ENCODE measurements around the gene FNBP1.
"Not testable (repeated sequence)": the region's sequence is repeated elsewhere in the genome, so short reads cannot be mapped to it uniquely, and the experiment has no call there.

FNBP1 gene

GRCh38 chr9:129898185-129898584 lies 144.8 kb downstream of the FNBP1 start:
- H3K4me3 ChIP-seq (ENCODE audit: low read depth, low read length), result no peak overlapping the region
- H3K27me3 ChIP-seq (ENCODE audit: control insufficient read depth, insufficient read depth, low read length), result no peaks in the 10 kb centered on the region
- H3K9ac ChIP-seq (ENCODE audit: low read depth, low read length), result no peak overlapping the region
- peaks cover 31% of the 10 kb centered on the region; the same call in 1 of the 2 replicates for H3K36me3 ChIP-seq (ENCODE audit: control insufficient read depth, insufficient read depth, low read length)
- H3K27ac ChIP-seq (ENCODE audit: low read depth, low read length), result no peak overlapping the region
- no peaks in the 10 kb centered on the region for H3K9me3 ChIP-seq (ENCODE audit: control insufficient read depth, insufficient read depth, low read length)
- no peaks in the 10 kb centered on the region for H3K4me1 ChIP-seq (ENCODE audit: control insufficient read depth, insufficient read depth, low read length)

DNA sequence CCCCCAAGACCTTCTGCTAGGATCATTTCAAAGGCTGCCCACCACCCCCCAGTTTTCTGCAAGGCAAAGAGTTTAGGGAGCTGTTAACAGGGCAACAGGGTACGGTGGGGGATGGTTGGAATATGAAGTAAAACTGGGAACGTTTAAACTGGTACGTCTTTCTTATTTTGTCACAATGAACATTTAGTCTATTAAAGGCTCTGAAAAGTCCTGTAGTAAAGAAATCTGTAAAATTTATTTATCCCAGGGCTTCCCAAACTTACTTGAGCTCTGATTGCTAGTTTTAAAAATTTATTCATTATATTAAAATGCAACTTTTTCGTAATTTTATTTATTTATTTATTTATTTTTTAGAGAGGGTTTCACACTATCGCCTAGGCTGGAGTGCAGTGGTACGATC lies 145.7 kb downstream of the FNBP1 start:
- Histone ChIP-seq H3K9ac (ENCODE audit: low read depth, low read length) (no peak overlapping the region), H3K4me3 (ENCODE audit: low read depth, low read length) (no peak overlapping the region), H3K36me3 (ENCODE audit: control insufficient read depth, insufficient read depth, low read length) (peaks cover 24% of the 10 kb centered on the region; the same call in 1 of the 2 replicates), H3K27ac (ENCODE audit: low read depth, low read length) (no peak overlapping the region), H3K27me3 (ENCODE audit: control insufficient read depth, insufficient read depth, low read length) (no peaks in the 10 kb centered on the region), H3K4me1 (ENCODE audit: control insufficient read depth, insufficient read depth, low read length) (no peaks in the 10 kb centered on the region), H3K9me3 (ENCODE audit: control insufficient read depth, insufficient read depth, low read length) (no peaks in the 10 kb centered on the region)

GRCh38 chr9:129895376-129896268 lies 147.4 kb downstream of the FNBP1 start:
- Histone ChIP-seq H3K4me3 (ENCODE audit: low read depth, low read length) (no peak overlapping the region), H3K36me3 (ENCODE audit: control insufficient read depth, insufficient read depth, low read length) (peaks cover 18% of the 10 kb centered on the region; the same call in 1 of the 2 replicates), H3K27ac (ENCODE audit: low read depth, low read length) (no peak overlapping the region), H3K27me3 (ENCODE audit: control insufficient read depth, insufficient read depth, low read length) (no peaks in the 10 kb centered on the region), H3K4me1 (ENCODE audit: control insufficient read depth, insufficient read depth, low read length) (no peaks in the 10 kb centered on the region), H3K9ac (ENCODE audit: low read depth, low read length) (no peak overlapping the region), H3K9me3 (ENCODE audit: control insufficient read depth, insufficient read depth, low read length) (no peaks in the 10 kb centered on the region)

DNA sequence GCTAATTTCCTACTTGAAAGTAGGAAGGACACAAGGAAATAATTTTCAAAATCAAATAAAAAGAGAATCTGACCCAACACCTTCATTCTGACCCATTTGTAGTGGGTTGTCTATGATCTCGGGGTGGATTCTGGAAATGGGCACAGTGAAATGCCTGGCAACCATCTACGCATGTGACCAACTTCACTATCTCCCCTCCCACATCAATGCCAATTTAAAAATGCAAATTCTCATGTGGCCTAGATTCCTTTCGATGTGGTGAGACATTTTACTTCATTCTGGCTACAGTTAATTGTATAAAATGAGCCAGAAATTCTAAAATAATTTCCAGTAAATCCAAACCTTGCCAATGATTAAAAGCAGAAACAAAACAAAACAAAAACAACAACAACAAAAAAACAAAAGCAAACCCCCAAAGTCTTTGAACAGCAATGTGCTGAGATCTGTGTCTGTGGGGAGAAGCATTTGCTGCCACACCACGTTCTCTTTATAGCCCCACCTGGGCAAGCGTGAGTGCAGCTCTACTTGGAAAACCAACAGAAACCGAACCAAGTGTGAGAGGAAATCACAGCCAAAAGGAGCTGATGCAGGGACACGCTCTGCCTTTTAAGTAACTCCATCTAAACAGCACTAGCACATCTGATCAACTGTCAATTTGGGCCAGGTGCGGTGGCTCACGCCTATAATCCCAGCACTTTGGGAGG lies 148.7 kb downstream of the FNBP1 start:
- no peak overlapping the region for H3K9ac ChIP-seq (ENCODE audit: low read depth, low read length)
- no peak overlapping the region for H3K27ac ChIP-seq (ENCODE audit: low read depth, low read length)
- no peaks in the 10 kb centered on the region for H3K9me3 ChIP-seq (ENCODE audit: control insufficient read depth, insufficient read depth, low read length)
- no peaks in the 10 kb centered on the region for H3K27me3 ChIP-seq (ENCODE audit: control insufficient read depth, insufficient read depth, low read length)
- no peak overlapping the region for H3K4me3 ChIP-seq (ENCODE audit: low read depth, low read length)
- peaks cover 11% of the 10 kb centered on the region; the same call in 1 of the 2 replicates for H3K36me3 ChIP-seq (ENCODE audit: control insufficient read depth, insufficient read depth, low read length)
- peaks cover 6% of the 10 kb centered on the region for H3K4me1 ChIP-seq (ENCODE audit: control insufficient read depth, insufficient read depth, low read length)

DNA sequence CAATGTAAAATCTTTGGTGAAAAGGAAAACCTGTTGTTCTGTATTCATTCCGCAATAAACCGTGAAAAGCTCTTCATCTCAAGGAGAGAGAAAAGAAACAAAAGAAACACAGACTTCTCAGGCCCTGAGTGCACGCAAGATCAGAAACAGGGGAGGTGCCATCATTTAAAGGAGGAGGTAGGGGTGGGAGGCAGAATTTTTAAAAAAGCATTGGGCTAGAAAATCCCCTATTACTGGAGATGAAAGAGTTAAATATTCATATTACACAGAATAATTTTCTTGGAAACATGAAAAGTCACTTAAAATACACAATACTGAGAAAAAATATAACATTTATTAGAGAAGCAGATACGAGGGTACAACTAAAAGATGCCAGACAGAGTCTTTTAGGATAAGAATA lies 151.4 kb downstream of the FNBP1 start:
- H3K4me3 ChIP-seq (ENCODE audit: low read depth, low read length), result no peak overlapping the region
- peaks cover 11% of the 10 kb centered on the region; the same call in 1 of the 2 replicates for H3K36me3 ChIP-seq (ENCODE audit: control insufficient read depth, insufficient read depth, low read length)
- H3K27ac ChIP-seq (ENCODE audit: low read depth, low read length), result no peak overlapping the region
- H3K9ac ChIP-seq (ENCODE audit: low read depth, low read length), result no peak overlapping the region
- peaks cover 15% of the 10 kb centered on the region for H3K4me1 ChIP-seq (ENCODE audit: control insufficient read depth, insufficient read depth, low read length)
- no peaks in the 10 kb centered on the region for H3K27me3 ChIP-seq (ENCODE audit: control insufficient read depth, insufficient read depth, low read length)
- H3K9me3 ChIP-seq (ENCODE audit: control insufficient read depth, insufficient read depth, low read length), result no peaks in the 10 kb centered on the region

DNA sequence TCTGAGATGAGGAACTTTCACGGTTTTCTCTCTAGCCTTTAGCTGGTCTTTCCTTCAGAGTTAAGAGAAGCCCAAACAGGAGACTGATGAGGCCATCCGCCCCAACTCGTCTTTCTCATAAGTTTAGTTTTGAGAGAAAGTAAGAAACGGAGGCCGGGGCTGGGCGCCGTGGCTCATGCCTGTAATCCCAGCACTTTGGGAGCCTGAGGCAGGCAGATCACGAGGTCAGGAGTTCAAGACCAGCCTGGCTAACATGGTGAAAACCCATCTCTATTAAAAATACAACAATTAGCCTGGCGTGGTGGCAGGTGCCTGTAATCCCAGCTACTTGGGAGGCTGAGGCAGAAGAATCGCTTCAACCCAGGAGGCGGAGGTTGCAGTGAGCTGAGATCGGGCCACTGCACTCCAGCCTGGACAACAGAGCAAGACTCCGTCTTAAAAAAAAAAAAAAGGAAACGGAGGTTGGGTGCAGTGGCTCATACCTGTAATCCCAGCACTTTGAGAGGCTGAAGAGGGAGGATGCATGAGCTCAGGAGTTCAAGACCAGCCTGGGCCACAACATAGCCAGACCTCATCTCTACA lies 152.2 kb downstream of the FNBP1 start:
- not testable (repeated sequence) for H3K9ac ChIP-seq (ENCODE audit: low read depth, low read length); H3K27me3 ChIP-seq (ENCODE audit: control insufficient read depth, insufficient read depth, low read length); H3K9me3 ChIP-seq (ENCODE audit: control insufficient read depth, insufficient read depth, low read length)
- H3K27ac ChIP-seq (ENCODE audit: low read depth, low read length), result peak overlapping the region; percentile 74
- H3K4me1 ChIP-seq (ENCODE audit: control insufficient read depth, insufficient read depth, low read length), result peaks cover 20% of the 10 kb centered on the region
- H3K36me3 ChIP-seq (ENCODE audit: control insufficient read depth, insufficient read depth, low read length), result peaks cover 11% of the 10 kb centered on the region; the same call in 1 of the 2 replicates
- peak overlapping the region; percentile 54; the same call in 1 of the 2 replicates for H3K4me3 ChIP-seq (ENCODE audit: low read depth, low read length)

DNA sequence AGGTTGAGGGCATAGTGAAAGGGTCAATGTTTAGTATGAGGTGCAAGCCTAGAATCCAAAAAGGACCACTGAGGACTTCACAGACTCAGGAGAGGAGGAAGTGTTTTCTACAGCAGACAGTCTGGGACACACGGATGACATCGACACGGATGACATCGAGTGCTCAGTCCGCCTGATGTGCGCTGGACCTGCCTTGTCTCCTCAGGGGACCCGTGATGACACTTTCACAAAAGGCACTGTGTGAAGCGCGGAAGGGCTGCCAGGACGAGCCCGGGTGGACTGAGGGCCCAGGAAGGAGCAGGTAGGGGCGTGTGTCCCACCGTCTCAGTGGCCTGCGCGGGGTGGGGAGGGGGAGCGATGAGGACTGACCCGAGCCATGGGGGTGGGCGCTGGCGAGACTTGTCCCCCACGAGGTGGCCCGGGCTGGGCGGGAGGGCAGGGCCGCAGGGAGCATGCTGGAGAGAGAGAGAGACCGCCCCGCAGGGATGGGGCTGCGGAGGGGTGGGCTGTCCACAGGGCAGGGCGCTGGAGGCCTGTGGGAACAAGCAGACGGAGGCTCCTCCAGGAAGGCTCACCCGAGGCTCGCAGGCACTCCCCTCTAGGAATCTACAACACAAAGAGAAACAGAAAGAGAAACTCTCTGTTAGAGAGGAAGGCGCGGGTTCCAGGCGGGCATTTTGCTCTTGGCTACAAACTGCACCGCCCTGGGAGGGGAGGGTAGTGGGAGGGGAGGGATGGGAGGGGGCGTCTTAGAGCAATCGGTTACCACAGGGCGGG lies 152.9 kb downstream of the FNBP1 start:
- H3K4me3 ChIP-seq (ENCODE audit: low read depth, low read length), result peak overlapping the region; percentile 54

DNA sequence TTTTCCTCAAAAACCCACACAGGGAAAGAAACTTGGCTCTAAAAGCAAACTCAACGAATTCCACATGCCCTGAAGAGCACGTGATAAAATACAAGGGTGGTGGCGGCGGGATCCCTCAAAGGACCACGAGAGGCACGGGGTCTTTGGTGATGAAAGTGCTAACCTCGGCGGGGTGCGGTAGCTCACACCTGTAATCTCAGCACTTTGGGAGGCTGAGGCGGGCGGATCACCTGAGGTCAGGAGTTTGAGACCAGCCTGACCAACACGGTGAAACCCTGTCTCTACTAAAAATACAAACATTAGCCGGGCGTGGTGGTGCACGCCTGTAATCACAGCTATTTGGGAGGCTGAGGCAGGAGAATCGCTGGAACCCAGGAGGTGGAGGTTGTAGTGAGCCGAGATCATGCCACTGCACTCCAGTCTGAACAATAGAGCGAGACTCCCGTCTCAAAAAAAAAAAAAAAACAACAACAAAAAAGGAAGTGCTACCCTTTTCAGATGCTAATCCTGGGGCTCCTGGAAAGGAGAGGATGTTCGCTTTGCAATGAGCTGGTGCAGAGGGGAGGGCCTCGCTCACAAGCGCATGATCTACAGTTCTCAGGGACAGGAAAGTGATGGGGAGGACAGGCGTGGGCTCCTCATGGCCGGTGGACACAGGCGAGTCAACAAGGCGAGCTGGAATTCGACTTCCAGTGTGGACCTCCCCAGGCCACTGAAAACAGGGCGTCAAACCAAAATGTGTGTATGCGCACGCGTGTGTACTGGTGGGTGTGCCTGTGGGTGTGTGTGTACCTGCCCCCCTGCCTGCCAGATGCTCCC lies 153.7 kb downstream of the FNBP1 start:
- no peak overlapping the region for H3K9ac ChIP-seq (ENCODE audit: low read depth, low read length)
- H3K4me1 ChIP-seq (ENCODE audit: control insufficient read depth, insufficient read depth, low read length), result peaks cover 31% of the 10 kb centered on the region
- H3K27me3 ChIP-seq (ENCODE audit: control insufficient read depth, insufficient read depth, low read length), result no peaks in the 10 kb centered on the region
- peak overlapping the region; percentile 74 for H3K27ac ChIP-seq (ENCODE audit: low read depth, low read length)
- H3K9me3 ChIP-seq (ENCODE audit: control insufficient read depth, insufficient read depth, low read length), result no peaks in the 10 kb centered on the region
- 0 out of 2 replicates have a peak, but pooled peaks cover 3% of the 10 kb centered on the region for H3K36me3 ChIP-seq (ENCODE audit: control insufficient read depth, insufficient read depth, low read length)
- H3K4me3 ChIP-seq (ENCODE audit: low read depth, low read length), result peak overlapping the region; percentile 54

More for the DNA sequence above, 152.9 kb downstream of the FNBP1 start:
- no peaks in the 10 kb centered on the region for H3K9me3 ChIP-seq (ENCODE audit: control insufficient read depth, insufficient read depth, low read length)
- H3K27me3 ChIP-seq (ENCODE audit: control insufficient read depth, insufficient read depth, low read length), result no peaks in the 10 kb centered on the region
- 0 out of 2 replicates have a peak, but pooled peaks cover 5% of the 10 kb centered on the region for H3K36me3 ChIP-seq (ENCODE audit: control insufficient read depth, insufficient read depth, low read length)
- H3K4me1 ChIP-seq (ENCODE audit: control insufficient read depth, insufficient read depth, low read length), result peaks cover 24% of the 10 kb centered on the region
- H3K9ac ChIP-seq (ENCODE audit: low read depth, low read length), result no peak overlapping the region
- peak overlapping the region; percentile 74 for H3K27ac ChIP-seq (ENCODE audit: low read depth, low read length)

DNA sequence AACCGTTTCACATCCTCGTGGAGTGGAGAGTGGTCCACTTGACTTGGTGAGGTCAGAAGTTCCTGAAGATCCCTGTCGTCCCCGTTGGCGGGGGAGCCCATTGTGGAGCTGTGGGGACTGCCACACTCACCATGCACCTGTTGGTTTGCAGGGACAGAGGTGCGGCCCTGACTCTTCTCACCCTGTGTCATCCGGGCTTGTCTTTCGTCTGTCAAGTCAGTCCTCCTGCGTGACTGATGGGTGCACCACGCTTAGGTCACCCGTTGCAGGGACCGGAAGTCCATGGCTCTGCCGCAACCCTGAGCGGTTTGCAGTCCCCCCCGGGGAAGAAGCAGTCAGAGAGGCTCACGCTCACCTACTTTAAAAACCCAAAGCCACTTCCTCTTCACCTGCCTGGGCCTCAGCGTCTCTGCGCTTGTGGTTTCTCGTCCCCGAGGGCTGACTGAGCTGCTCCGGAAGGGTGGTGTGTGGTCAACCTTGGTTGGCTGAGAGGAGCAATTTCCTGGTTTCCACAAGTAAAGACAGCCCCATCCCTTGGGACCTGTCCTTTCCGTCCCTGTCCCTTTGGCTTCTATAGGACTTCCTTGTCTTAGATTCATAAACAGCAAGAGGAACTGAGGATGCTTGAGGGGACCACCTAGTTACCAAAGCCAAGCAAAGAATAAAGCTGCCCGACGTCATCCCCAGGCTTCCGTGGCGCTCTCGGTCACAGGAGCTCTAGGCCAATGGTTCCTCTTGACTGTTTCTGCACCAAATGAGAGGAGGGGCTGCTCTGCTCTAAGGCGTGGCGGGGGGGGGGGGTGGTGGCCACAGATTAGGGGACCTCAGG lies 154.5 kb downstream of the FNBP1 start:
- Histone ChIP-seq H3K9me3 (ENCODE audit: control insufficient read depth, insufficient read depth, low read length) (no peaks in the 10 kb centered on the region), H3K9ac (ENCODE audit: low read depth, low read length) (no peak overlapping the region), H3K27ac (ENCODE audit: low read depth, low read length) (peak overlapping the region; percentile 35), H3K27me3 (ENCODE audit: control insufficient read depth, insufficient read depth, low read length) (no peaks in the 10 kb centered on the region), H3K4me3 (ENCODE audit: low read depth, low read length) (no peak overlapping the region), H3K36me3 (ENCODE audit: control insufficient read depth, insufficient read depth, low read length) (no peaks in the 10 kb centered on the region), H3K4me1 (ENCODE audit: control insufficient read depth, insufficient read depth, low read length) (peaks cover 37% of the 10 kb centered on the region)

All from HUES48 (cell line).